Measurements from ENCODE around the gene WHAMM.
"Not testable (repeated sequence)": the region's sequence is repeated elsewhere in the genome, so short reads cannot be mapped to it uniquely, and the experiment has no call there.

Gene WHAMM

DNA sequence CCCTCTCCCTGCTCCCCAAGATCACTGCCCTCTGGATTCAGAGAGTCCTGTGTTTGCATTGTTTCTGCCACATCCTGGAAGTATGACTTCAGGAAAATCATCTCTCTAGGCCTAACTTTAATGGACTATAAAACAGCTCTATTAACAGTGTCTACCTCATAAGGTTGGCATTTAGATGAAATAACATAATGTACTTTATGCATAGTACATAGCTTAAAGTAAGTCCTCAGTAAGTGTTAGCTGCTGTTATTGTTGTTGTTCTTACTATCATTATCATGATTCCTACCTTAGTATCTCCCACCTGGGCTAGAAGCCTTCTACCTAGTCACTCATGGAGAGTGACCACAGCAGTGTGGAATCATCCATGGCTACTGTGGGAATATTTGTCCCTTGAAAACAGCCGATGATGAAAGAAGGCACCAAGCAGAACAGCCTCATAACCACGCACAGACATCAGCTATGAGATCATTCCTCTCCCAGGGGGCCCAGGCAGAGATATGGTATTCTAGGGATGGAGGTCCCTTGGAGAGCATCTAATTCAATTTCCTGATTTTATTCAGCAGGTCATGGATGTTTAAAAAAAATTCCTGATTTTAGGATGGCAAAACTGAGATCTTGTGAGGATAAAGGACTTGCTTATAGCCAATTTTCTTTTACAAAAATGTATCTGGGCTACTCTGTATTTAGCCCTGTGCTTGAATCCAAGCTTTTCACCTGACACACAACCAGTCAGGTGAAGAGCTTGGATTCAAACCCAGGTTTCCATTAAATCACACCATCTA, 5.4 kb upstream of the WHAMM start:
- DNase-seq: no peak

DNA sequence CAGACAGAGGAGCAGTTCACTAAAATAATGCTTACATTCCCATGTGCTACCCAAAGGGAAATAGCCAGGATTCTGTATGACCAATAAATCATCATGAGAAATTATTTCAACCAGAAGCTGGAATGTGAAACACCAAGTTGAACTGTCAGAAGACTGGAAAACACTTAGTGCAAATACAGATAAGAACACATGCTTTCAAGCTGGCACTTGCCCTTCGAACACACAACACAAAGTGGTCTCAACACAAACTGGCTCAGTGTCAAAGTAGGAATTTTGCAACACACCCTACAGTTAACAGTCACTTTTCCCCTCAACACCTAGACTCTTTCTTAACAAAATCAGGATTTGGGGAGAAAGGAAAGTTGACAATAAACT, 4.9 kb upstream of the WHAMM start:
- DNase-seq: no peak

DNA sequence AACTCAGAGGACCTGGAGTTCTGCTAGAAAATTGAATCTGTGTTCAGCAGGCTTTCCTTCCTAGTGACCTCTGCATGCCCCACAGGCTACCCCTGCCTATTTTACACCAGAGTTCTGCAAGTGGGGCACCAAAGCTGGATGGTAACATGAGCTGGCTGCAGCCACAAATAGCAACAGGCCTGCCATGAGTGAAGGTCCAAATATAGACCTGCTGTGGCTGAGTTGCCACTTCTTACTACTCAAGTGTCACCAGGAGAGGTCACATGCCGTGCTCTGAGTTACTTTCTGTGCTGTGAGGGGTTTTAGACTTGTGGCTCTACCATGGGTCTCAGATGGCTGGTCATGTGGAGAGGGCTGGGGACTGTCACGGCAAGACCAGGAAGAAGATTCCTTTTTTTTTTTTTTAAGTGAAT, 3.4 kb upstream of the WHAMM start, which contains the start of gene FSD2:
Gene FSD2 (minus strand): TSS at position 76 of the 413 bp plus-strand sequence. CDS start 18,679 bp downstream, outside the sequence.
- no peak for DNase-seq

DNA sequence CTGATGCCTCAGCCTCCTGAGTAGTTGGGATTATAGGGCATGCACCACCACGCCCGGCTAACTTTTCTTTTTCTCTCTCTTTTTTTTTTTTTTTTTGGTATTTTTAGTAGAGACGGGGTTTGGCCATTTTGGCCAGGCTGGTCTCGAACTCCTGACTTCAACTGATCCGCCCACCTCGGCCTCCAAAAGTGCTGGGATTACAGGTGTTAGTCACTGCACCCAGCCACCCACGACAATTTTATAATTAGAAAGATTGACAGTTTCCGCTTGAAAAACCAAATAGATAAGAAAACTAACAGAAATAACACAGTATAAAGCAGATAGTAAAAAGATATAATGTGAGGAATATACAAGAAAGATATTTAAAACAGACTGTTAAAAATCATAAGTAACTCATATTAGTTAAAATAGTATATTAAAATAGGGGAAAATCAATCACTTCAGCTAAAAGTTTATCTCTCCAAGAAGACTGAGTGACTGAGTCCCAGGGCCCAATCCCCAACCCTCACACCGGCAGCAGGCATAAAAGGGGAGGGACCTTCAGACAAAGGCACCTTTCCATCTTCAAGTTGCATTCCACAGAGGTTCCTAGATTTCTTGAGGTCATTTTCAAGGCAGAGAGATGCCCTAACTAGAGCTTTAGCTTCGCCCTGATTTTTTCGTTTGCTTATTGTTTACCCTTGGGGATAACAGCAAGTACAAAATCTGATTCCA, 1.4 kb upstream of the WHAMM start:
- no peak for DNase-seq

DNA sequence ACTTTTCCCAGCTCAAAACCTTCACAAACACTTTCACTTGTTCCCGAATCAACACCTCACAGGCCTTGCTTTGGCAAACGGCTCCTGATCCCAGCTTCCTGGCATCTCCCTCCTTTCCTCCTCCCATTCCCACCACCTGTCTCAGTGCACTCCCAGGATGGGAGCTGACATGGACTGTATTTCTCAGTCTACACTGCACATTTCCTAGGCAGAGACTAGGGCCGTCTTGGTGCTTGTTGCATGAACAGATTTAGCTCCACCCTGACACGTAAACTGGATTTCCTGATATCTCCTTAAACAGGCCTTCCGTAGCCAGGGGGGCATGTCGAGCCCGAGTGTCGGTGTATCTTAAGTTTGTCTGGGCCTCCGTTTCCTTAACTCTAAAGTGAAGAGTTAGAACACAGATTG, 790 bp upstream of the WHAMM start:
- no peak for DNase-seq

DNA sequence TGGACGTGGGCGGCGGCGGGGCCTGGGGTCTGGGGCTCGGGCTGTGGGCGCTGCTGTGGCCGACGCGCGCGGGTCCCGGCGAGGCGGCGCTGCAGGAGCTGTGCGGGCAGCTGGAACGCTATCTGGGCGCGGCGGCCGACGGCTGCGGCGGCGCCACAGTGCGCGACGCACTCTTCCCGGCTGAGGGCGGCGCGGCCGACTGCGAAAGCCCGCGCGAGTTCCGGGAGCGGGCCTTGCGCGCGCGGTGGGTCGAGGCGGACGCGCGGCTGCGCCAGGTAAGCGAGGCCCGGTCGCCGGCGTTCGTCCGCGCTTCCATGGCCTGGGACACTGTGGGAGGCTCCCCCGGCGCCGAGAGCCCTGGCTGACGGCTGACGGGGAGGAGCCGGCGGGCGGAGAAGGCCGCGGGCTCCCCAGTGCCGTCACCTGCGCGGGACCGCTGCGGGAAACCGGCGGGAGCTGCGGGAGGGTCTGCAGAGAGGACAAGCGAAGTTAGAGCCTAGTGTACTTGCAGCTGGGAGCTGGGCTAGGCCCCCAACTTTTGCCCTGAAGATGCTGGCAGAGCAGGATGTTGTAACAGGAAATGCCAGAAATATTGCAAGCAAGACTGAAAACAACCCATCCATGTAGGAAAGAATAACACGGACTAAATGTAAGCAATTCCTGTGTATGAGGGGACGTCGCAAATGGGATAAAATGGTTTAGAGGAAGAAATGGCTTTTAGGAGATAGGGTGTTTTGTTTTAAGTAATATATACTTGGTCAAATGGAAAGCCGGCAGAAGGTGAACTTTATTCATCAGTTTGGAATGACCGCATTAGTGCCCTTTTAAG, 847 bp downstream of the WHAMM start:
- peak; percentile 38 for DNase-seq

DNA sequence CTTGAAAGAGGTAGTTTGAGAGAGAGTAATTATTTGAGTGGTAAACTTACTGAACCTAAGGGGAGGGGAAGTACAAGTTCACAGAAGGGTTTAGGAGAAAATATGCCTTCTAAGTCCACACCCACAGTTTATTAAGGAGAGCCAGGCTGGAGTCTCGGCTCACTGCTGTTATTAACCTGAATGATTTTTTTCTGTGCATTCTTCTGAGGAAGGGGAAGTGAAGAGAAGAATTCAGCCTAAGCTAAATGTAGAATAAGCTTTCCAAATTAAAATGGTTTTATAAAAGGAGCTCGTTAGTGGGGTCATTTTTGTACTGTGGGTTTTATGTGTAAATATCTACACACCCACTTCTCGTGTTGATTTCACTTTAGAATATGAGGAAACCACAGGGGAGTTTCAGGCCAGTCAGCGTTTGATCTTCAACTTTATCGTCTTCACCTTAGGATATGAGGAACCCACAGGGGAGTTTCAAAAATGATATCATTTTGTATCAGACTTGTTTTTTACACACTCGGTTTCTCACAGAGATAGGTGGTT, 1.5 kb downstream of the WHAMM start:
- peak; percentile 76 for DNase-seq

DNA sequence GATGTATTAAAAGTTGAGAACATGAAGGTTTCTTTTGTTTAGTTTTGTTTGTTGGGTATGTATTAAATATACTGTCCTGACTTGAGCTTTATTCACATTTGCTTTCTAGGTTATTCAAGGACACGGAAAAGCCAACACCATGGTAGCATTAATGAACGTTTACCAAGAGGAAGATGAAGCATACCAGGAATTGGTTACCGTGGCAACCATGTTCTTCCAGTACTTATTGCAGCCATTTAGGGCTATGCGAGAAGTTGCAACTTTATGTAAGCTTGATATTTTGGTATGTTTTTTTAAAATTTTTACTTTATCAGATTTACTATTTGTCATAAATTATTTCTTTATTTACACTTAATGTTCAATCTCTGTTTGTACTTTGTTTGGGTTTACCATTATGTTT, 3.6 kb downstream of the WHAMM start:
- no peak for DNase-seq

DNA sequence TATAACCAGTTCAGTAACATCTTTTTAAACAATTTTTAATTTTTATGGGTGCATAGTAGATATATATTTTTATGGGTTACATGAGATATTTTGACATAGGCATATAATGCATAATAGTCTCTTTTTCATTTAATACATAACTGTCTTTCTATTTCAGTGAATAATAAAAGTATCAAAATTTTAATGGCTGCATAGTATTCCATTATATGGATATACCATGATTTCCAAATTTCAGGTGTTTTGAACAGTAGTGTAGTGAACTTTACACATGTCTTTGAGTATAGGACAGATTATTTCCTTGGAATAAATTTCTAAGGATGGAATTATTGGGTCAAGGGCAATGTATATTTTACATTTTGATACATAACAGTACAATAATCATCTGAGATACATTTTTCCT, 10.7 kb downstream of the WHAMM start:
- DNase-seq: no peak

DNA sequence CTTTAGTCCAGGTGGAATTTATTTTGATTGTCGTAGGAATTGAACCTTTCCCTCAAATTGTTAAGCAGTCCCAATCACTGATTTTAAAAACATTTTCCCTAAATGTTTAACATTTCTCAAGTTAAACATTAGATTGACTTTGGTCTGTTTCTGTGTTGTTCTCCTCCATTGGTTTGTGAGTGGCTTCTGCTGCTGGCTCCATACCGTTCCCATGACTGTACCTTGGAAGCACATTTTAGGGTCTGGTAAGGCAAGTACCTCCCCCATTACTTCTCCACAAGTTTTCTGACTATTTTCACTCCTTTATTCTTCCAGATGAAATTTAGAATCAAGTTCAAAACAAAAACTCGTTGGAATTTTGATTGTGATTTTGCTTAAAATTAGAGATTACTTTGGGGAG, 12.0 kb downstream of the WHAMM start:
- not testable (repeated sequence) for DNase-seq

DNA sequence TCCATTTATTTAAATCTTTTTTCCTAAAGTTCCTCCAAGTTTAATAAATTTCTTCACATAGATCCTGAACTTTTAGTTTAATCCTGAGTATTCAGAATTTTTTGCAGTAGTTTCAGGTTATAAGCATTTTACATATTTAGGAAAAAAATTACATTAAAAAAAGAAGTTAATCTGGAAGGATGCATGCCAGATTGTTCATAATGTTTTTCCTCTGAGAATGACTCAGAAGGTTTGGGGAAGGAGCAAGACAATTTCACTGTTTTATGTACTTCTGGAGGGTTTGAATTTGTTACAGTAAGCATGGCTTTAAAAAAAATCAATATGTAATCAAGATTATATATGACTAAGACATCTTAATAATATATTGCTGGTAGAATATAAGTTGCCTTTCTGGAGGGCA, 12.4 kb downstream of the WHAMM start:
- not testable (repeated sequence) for DNase-seq

DNA sequence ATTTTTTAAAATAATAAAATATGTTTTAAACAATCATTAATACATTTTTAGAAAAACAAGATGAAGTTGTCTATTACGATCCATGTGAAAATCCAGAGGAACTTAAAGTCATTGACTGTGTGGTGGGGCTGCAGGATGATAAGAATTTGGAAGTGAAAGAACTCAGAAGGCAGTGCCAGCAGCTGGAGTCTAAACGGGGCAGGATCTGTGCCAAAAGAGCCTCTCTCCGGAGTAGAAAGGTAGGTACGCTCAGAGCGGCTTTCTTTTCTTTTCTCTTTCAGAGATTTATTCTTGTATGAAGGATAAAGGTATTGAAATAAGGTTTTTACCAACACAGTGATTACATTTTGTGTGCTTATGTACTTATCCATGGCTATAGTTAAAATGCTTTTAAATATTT, 13.6 kb downstream of the WHAMM start:
- no peak for DNase-seq

DNA sequence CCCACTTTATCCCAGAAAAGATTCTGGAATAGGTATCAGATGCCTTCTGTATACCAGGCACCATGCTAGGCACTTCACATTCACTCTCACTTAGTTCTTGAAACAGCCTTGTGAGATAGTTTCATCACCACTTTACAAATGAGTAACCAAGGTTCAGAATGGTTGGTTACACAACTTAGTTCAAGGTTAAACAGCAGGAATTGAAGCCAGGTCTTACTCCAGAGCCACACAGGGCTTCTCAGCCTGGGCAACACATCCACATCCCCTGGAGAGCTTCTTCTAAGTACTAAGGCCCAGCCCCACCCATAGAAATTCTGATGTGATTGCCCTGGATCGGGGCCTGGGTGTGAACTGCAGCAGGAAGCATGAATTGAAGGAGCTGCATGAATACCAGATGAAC, 18.6 kb downstream of the WHAMM start:
- peak; percentile 57 for DNase-seq

DNA sequence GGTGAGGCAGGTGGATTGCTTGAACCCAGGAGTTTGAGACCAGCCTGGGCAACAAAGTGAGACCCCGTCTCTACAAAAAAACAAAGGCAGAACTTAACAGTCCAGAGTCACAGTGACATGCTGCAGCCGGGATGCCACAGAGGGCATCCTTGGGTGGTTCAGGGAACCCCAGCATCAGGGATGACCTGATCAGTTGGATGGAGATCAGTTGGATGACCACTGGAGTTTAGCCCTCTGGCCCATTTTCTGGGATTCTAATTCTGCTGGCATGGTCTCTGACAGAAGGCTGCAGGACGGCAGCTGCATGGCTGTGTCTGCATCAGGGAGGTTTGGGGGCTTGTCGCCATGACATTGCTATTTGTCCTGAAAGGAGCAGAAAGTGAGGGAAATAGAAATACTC, 19.8 kb downstream of the WHAMM start:
- DNase-seq: no peak

DNA sequence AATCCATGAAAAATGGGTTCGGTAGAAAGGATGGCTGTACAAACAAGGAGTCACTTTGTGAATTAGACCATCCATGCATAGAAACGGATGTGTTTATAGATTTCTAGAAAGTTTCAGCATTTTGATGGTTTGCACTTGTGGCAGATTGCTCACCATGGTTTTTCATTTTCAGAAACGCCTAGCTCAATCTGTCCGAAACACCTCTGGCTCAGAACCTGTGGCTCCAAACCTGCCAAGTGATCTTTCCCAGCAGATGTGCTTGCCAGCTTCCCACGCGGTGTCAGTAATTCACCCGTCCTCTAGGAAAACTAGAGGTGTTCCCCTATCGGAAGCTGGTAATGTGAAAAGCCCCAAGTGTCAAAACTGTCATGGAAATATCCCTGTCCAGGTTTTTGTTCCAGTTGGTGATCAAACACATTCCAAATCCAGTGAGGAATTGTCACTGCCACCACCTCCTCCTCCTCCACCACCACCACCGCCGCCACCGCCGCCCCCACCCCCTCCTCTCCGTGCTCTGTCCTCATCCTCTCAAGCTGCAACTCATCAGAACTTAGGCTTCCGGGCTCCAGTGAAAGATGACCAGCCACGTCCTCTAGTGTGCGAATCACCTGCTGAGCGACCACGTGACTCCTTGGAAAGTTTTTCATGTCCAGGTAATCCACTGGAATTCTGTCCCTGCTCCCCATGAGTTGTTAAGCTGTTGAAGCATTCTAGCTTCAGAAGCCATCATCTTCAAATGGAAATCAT, 21.2 kb downstream of the WHAMM start:
- DNase-seq: peak; percentile 61

DNA sequence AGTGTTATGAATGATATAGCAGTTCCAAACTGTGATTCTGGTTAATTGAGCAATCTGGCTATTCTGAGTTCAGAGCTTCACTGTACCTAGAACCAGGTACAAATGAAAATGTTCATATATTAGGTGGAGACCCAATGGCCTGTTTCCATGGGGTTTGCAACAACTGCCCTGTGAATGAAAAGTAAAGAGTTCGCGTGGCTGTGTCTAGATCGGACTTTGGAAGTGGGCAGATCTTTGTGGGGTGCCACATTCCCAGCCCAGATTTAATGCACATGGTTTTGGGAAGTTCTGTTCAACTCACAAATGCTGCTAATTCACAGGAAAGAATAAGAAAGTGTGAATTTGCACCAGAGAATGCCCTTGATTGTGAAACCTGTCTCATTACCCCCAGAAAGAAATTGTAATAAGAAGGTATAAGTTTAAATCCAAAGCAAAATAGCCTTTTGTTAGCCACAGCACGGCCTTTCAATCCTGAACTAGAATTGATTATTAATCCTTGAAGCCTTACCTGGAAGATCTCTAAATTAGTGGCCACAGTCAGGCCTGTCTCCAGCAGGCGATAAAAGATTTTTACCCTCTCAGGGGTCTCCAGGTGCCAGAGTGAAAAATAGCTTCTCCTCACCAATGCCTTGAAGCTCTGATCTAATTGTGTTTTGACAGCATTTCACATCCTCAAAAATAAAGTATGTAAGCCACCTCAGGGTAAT, 22.6 kb downstream of the WHAMM start:
- DNase-seq: no peak

DNA sequence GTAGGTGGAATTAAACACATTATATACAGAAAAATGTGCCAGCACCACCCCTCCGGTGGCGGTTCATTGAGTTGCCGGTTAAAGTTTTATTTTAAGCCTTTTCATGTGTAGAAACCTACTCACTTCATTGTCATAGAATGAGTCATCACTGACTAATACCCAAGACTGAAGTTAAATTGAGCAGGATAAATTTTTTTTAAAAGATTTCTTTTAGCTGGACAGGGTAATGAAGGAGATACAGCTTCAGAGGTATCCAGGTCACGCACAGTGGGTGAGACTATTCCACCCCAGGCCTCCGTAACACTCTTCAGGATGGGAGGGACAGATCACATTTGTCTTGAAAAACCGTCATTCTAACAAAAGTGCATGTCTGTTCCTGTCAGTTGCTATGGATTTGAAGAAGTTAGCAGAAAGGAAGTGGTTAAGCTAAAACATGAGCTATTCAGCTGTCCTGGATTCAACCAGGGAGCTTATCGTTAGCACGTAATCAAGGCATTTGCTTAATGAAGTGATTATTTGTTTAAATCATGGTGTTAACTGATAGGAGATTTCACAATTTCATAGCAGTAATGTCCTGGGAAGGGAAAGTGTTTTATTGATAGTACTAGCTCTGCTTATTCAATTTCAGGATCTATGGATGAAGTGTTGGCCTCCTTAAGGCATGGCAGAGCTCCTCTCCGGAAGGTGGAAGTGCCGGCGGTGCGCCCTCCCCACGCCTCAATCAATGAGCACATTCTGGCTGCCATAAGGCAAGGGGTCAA, 23.4 kb downstream of the WHAMM start:
- DNase-seq: peak; percentile 82

DNA sequence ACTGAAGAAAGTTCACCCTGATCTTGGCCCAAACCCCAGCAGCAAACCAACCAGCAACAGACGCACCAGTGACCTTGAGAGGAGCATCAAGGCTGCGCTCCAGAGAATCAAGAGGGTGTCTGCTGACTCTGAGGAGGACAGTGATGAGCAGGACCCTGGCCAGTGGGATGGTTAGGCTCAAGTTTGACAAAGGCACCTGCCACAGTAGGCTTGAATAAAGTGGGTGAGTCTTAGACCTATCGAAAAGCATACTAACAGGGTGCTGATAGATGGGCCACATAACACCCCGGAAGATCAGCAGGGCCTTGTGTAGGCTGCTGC, 23.9 kb downstream of the WHAMM start:
- no peak for DNase-seq

DNA sequence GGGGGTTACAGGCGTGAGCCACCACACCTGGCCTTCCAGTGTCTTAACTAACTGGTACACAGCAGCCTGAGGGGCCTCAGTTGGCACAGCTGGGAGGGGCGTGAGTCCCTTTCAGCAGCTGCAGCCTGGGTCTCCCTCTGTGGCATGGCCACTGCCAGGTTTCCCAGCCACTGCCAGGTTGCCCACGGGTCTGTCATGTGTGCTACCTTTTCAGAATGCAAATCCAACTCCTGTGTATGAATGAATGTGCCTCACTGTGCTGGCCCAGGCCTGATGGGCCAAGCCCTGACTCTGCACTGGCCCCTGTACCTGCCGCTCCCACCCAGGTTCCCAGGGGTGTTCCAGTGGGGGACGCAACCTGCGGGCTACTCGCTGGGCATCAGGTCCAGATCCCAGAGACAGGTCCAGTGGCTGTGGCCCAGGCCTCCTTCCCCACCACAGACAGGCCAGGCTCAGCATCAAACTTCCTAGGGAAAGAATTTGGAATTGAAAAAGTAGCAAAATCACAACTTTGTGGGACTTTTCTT, 26.0 kb downstream of the WHAMM start:
- no peak for DNase-seq

DNA sequence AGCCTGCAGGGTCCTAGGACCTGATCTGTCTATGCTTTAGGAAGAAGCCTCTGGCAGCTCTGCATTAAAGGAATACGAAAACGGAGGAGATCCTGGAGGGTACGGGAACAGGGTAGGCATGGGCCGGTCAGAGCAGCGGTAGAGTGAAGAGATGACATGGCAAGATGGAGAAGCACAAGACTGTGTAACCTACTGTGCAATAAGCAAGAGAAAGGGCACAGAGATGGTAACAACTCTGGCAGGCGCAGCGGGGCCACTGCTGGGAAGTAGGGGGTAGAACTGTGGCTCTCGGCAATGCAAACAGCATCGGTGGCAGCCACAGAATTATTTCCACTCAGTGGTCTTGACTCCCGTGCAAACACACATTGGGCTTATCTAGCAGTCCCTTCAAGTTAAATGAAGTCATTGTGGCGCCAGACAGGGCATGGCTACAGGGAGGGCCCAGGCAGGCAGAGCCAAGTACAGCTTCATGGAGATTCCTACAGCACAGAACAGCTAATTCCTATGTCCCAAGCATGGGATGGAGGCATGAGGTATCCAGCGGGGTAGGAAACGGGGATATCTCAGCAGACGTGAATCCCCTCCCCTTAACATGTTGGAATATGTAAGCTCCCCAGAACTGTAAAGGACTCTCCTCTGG, 28.8 kb downstream of the WHAMM start:
- DNase-seq: no peak
